ENCODE results near the gene C1orf232.

DNA sequence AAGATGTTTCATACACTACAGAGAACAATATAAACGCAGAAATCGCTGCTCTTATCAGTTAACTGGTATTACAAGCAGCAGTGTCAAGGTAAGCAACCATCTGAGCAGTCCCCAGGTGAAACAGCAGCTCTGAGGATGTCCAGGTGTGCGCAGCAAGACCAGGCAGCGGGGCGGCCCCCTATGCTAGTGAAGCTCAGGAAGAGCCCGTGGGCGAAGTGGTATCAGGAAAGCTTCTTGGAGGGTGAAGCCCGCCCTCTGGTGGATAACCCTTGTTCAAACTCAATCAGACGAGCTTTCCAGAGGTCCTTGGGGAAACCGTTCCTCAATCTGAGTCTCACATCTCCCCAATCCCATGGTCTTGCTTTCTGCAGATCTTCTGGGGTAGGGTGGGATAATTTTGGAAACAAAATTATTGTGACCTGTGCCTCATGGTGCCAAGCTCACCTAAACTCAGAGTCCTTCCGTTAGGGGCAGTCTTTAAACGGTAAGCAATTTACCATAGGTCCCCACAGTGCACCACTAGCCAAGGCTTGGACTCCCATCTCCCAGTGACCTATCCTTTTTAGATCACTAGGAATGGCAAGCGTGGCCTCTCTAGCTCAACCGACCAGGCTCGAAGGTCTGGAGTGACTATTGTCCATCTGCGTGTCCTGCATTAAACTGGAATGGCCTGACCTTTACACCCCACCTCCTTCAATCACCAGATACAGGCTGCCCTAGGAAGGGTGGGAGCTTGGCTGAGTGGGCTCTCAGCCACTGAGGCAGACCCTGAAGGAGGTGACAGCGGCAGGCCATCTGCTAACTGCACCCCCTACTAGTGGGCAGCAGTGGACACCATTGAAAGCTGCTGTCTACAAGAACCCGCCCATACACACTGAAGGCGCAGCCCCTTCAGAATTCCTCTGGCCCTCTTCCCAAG, 23.5 kb downstream of the C1orf232 start:
- TF ChIP-seq MAFK (IDR thresholded peaks at IDR 0.05; ENCODE audit: partially characterized antibody) (no peak), CHD2 (IDR thresholded peaks at IDR 0.05; ENCODE audit: low read length, partially characterized antibody) (no peak), POLR2A (IDR thresholded peaks at IDR 0.05; ENCODE audit: low read length) (no peak), RFX5 (IDR thresholded peaks at IDR 0.05) (no peak), CEBPB (IDR thresholded peaks at IDR 0.05) (no peak), MYC (IDR thresholded peaks at IDR 0.05; ENCODE audit: borderline replicate concordance, low read length) (no peak)
- TF ChIP-seq, protein P1, sequence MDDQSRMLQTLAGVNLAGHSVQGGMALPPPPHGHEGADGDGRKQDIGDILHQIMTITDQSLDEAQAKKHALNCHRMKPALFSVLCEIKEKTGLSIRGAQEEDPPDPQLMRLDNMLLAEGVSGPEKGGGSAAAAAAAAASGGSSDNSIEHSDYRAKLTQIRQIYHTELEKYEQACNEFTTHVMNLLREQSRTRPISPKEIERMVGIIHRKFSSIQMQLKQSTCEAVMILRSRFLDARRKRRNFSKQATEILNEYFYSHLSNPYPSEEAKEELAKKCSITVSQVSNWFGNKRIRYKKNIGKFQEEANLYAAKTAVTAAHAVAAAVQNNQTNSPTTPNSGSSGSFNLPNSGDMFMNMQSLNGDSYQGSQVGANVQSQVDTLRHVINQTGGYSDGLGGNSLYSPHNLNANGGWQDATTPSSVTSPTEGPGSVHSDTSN (IDR thresholded peaks at IDR 0.05), result no peak
- TF ChIP-seq, protein P2, sequence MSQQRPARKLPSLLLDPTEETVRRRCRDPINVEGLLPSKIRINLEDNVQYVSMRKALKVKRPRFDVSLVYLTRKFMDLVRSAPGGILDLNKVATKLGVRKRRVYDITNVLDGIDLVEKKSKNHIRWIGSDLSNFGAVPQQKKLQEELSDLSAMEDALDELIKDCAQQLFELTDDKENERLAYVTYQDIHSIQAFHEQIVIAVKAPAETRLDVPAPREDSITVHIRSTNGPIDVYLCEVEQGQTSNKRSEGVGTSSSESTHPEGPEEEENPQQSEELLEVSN (IDR thresholded peaks at IDR 0.05; ENCODE audit: borderline replicate concordance, low read depth), result no peak
- TF ChIP-seq, protein P3, sequence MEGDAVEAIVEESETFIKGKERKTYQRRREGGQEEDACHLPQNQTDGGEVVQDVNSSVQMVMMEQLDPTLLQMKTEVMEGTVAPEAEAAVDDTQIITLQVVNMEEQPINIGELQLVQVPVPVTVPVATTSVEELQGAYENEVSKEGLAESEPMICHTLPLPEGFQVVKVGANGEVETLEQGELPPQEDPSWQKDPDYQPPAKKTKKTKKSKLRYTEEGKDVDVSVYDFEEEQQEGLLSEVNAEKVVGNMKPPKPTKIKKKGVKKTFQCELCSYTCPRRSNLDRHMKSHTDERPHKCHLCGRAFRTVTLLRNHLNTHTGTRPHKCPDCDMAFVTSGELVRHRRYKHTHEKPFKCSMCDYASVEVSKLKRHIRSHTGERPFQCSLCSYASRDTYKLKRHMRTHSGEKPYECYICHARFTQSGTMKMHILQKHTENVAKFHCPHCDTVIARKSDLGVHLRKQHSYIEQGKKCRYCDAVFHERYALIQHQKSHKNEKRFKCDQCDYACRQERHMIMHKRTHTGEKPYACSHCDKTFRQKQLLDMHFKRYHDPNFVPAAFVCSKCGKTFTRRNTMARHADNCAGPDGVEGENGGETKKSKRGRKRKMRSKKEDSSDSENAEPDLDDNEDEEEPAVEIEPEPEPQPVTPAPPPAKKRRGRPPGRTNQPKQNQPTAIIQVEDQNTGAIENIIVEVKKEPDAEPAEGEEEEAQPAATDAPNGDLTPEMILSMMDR (IDR thresholded peaks at IDR 0.05), result peak; percentile 71

Measured in A549 (cell line).